PFSK-1 (cell line): ENCODE data around the gene TESK2.

ENCODE experiments used
- FOXP2 ChIP-seq: optimal IDR thresholded peaks from 2 replicates; pipeline ENCODE3; 2011; ENCODE audit warnings: borderline replicate concordance, control low read depth, inconsistent platforms; ENCODE audit not compliant: insufficient read depth; ENCODE audit errors: extremely low read length, extremely low read depth
- POLR2AphosphoS5 ChIP-seq: IDR thresholded peaks from 2 replicates; pipeline ENCODE4 v1.6.1; 2012; ENCODE audit warnings: low read depth, mild to moderate bottlenecking, control low read depth, low read length, moderate library complexity
- SIN3A ChIP-seq: IDR thresholded peaks from 2 replicates; pipeline ENCODE4 v1.6.1; 2012; ENCODE audit warnings: mild to moderate bottlenecking, low read length, moderate library complexity, borderline replicate concordance; ENCODE audit not compliant: insufficient read depth
- TAF1 ChIP-seq: IDR thresholded peaks from 2 replicates; pipeline ENCODE4 v1.6.1; 2012; ENCODE audit warnings: low read length, control low read depth, borderline replicate concordance; ENCODE audit not compliant: insufficient read depth
- TF ChIP-seq, protein P1 (sequence below), 2 experiments: IDR thresholded peaks; 2 replicates each; pipeline versions ENCODE4 v1.6.1 to v1.8.0; 2011 to 2012; ENCODE audit warnings: low read depth in 2 of 2, low read length in 2 of 2, control low read depth in 1 of 2, inconsistent platforms in 1 of 2, mild to moderate bottlenecking in 1 of 2, moderate library complexity in 1 of 2; ENCODE audit not compliant: insufficient read depth in 1 of 2

GRCh38 chr1:45306905-45307304 is 184.1 kb downstream of the TESK2 start:
- TF ChIP-seq, protein P1, sequence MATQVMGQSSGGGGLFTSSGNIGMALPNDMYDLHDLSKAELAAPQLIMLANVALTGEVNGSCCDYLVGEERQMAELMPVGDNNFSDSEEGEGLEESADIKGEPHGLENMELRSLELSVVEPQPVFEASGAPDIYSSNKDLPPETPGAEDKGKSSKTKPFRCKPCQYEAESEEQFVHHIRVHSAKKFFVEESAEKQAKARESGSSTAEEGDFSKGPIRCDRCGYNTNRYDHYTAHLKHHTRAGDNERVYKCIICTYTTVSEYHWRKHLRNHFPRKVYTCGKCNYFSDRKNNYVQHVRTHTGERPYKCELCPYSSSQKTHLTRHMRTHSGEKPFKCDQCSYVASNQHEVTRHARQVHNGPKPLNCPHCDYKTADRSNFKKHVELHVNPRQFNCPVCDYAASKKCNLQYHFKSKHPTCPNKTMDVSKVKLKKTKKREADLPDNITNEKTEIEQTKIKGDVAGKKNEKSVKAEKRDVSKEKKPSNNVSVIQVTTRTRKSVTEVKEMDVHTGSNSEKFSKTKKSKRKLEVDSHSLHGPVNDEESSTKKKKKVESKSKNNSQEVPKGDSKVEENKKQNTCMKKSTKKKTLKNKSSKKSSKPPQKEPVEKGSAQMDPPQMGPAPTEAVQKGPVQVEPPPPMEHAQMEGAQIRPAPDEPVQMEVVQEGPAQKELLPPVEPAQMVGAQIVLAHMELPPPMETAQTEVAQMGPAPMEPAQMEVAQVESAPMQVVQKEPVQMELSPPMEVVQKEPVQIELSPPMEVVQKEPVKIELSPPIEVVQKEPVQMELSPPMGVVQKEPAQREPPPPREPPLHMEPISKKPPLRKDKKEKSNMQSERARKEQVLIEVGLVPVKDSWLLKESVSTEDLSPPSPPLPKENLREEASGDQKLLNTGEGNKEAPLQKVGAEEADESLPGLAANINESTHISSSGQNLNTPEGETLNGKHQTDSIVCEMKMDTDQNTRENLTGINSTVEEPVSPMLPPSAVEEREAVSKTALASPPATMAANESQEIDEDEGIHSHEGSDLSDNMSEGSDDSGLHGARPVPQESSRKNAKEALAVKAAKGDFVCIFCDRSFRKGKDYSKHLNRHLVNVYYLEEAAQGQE (IDR thresholded peaks at IDR 0.05; ENCODE audit: insufficient read depth in 1 of 2, low read depth in 2 of 2, low read length in 2 of 2), result no peak
- TF ChIP-seq POLR2AphosphoS5 (no peak), SIN3A (no peak), TAF1 (no peak), FOXP2 (no peak)
